Bone marrow (tissue), 2 donors: ENCODE measurements around the gene CDH16.
A peak's percentile ranks its signal among the peaks of the same experiment; 100 is the strongest.
"Not testable (repeated sequence)": the region's sequence is repeated elsewhere in the genome, so short reads cannot be mapped to it uniquely, and the experiment has no call there.

Source experiments
- DNase-seq, 2 donors: peaks; one replicate each; lab custom pipeline; 2025; lab: John Stamatoyannopoulos, UW

Gene CDH16

DNA sequence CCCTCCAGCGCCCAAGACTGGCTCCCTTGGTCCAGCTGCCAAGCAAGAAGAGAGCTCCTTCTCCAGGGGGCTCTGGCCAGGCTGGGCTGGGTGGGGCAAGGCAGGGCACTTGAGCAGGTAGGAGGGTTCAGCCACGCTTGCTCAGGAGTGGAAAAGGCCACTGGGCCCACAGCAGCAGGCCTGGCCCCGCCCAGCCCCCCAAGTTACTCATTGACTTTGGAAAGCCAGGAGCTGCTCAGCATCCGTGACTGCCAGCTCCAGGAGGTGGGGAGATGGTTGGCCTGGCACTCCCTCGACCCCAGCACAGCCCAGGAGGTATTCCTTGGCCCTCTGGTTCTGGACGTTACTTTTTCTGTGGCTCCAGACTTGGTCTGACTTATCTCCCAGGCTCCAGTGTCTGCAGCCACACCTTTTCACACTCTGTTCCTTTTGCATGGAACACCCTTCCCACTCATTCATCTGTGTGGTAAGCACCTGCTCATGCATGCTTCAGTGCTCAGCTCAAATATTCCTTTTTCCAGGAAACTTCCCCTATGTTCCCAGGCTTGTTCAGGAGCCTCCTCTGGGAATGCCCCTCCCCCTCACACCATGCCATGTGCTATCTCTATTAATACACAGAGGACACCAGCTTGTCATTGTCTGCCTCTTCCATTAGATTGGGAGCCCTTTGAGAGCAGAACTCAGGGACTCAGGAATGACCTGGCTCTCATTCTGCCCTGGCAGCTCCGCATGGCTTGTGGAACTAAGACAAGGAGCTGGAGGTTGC, at the start of gene CDH16:
Gene CDH16 (minus strand): TSS at position 83 of the 766 bp plus-strand sequence. CDS start 820 bp downstream, outside the sequence.
- DNase-seq, result no peak

DNA sequence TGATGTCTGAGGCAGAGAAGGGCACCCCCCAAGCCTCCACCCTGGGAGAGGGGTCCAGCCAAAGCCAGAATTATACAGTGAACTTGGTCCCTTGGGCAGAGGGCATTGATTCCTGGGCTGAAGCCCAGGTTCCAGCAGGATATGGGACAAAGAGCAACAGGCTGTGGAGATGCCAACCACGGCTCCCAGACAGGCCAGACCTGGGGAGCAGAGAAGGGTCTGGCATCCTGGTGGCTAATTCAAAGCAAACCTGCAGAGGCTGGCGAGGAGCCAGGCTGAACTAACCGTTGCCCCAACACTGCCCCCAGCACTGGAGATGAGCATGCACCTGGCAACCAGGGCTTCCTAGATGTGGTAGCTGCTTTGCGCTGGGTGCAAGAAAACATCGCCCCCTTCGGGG, 45.4 kb upstream of the CDH16 start:
- no peak for DNase-seq

- DNase-seq, result no peak
Measured at GRCh38 chr16:66961914-66962313, 43.2 kb upstream of the CDH16 start.

- peak; percentile 5 to 46 for DNase-seq
Measured at GRCh38 chr16:66961065-66961744, 42.5 kb upstream of the CDH16 start, which contains the start of gene CES3. Gene CES3 (plus strand): TSS chr16:66961266. CDS start chr16:66961308, 42 bp downstream.

GRCh38 chr16:66960270-66960669, 41.6 kb upstream of the CDH16 start:
- DNase-seq, result no peak

- DNase-seq, result no peak
Measured at GRCh38 chr16:66959704-66960161, 41.0 kb upstream of the CDH16 start.

GRCh38 chr16:66958857-66959703, 40.4 kb upstream of the CDH16 start:
- DNase-seq, result no peak

DNA sequence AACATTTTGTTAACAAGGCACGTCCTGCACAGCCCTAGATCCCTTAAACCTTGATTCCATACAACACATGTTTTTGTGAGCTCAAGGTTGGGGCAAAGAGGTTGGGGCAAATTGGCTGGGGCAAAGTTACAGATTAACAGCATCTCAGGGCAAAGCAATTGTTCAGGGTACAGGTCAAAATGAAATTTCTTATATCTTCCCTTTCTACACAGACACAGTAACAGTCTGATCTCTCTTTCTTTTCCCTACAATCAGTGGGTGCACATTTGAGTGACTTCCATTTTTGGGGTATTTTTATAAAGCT, 37.4 kb upstream of the CDH16 start:
- not testable (repeated sequence) for DNase-seq

DNA sequence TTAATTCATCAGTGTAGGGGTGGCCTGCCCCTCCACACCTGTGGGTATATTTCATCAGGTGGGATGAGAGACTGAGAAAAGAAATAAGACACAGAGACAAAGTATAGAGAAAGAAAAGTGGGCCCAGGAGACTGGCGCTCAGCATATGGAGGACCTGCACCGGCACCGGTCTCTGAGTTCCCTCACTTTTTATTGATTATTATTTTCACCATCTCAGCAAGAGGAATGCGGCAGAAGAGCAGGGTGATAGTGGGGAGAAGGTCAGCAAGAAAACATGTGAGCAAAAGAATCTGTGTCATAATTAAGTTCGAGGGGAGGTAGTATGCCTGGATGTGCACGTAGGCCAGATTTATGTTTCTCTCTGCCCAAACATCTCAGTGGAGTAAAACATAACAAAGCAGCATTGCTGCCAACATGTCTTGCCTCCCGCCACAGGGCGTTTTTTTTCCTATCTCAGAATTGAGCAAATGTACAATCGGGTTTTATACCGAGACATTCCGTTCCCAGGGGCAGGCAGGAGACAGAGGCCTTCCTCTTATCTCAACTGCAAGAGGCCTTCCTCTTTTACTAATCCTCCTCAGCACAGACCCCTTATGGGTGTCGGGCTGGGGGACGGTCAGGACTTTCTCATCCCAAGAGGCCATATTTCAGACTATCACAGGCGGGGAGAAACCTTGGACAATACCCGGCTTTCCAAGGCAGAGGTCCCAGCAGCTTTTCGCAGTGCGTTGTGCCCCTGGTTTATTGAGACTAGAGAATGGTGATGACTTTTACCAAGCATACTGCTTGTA, 36.9 kb upstream of the CDH16 start:
- not testable (repeated sequence) for DNase-seq

GRCh38 chr16:66954097-66954659, 35.5 kb upstream of the CDH16 start:
- DNase-seq, result peak; percentile 15 to 70

DNA sequence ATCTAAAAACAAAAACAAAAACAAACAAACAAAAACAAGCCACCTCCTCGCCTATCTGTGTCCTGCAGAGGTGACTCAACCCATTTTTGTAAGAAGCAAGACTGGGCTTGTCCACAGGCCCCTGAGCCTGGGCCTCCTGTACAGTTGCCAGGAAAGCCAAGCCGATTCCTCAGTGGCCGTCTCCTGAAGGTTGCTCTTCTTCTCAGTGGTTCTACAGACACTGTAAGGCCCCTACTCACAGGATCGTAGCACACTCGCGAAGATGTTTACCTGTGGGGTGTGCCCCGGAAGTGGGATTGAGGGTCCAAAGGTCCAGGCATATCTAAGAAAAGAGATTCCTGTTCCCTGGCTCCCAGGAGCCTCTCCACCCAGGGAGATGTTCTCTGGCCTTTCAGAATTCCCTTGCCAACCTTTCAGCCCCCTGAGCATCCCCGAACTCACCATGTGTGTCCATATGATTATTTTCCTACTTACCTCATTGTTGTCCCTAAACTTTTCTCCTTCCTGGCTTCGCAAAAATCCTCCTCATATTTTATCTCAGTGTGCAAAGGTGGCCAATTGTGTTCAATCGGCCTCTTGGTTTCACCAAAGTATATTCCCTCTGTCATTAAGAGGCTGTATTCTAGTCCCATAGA, 34.9 kb upstream of the CDH16 start:
- no peak for DNase-seq

DNA sequence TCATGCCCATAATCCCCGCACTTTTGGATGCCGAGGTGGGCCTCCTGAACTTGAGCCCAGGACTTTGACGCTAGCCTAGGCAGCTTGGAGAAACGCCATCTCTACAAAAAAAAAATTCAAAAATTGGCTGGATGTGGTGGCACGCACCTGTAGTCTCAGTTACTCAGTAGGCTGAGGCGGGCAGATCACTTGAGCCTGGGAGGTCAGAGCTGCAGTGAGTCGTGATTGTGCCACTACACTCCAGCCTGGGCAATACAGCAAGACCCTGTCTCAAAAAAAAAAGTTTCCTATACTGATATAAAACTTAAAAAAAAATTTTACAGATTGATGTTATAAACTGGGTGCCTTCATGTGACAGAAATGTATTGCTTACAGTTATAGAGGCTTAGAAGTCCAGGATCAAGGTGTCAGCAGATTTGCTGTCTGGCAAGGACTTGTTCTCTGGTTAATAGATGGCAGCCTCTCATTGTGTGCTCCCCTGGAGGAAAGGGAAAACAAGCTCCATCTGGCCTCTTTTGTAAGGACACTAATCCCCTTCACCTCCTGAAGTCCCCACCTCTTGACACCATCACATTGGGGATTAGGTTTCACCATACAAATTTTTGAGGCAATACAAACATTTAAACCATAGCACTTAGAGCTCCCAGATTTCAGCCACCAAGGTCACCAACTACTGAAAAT, 33.9 kb upstream of the CDH16 start:
- no peak for DNase-seq

- DNase-seq, result no peak
Measured at GRCh38 chr16:66950971-66951790, 32.5 kb upstream of the CDH16 start.

DNA sequence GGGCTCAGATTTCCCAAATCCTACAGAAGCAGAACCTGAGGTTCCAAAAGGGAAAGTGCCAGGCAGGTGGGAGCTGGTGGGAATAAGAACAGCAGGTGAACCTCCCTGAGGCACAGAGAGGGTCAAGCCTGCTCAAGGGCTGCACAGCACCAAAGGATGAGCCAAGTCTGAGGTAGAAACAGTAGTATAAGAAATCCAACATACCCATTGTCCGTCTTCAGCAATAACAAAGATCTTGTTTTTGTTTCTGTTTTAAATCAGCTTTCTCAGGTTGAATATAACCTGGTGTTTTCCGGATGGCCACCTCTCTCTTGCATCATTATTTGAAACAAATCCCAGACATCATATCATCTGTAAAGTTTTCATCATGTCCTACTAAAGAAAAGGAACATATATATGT, 31.8 kb upstream of the CDH16 start:
- DNase-seq, result no peak

DNA sequence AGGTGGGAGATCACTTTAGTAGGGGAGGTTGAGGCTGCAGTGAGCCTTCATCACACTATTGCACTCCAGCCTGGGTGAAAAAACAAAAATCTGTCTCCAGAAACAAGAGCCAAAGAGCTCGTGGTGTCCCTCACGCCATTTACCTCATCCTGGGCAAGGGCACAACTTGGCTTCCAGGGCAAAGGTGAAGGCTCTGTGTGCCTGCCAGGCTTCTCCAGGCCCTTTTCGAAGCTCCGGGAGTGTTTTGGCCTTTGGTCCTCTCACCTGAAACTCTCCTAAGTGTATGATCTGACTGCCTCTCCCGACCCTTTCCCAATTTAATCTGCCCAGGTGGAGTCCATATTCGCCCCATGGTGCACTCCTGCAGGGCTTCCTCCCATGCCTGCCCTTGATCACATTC, 30.8 kb upstream of the CDH16 start:
- DNase-seq, result no peak

GRCh38 chr16:66948837-66949225, 30.1 kb upstream of the CDH16 start:
- no peak for DNase-seq

DNA sequence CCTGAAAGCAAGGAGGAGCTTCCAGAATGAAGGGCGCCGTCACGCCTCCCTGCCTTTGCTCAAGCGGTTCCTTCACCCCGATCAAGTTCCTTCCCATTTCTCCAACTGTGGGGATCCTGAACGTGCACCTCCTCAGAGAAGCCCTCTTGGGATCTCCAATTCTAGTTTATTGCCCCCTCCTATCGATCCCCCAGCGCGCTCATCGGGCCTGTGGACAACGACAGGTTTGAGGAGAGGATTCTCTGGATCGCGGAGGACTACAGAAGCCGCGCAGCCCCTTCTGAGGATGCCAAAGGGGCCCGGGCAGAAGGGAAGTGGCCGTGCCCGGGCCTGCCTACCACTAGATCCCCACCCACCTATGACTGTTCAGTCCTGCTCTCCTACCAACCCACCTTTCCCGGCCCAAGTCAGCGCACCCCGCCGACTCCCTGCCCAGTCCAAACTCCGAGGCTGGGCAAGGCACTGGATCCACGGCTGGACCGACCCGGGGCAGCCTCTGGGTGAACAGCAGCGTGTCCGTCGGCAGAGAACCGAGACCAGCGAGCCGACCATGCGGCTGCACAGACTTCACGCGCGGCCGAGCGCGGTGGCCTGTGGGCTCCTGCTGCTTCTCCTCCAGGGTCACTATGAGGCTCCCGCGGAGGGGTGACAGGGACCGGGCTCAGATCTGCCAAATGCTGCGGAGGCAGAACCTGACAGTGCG, 29.6 kb upstream of the CDH16 start:
- no peak for DNase-seq

DNA sequence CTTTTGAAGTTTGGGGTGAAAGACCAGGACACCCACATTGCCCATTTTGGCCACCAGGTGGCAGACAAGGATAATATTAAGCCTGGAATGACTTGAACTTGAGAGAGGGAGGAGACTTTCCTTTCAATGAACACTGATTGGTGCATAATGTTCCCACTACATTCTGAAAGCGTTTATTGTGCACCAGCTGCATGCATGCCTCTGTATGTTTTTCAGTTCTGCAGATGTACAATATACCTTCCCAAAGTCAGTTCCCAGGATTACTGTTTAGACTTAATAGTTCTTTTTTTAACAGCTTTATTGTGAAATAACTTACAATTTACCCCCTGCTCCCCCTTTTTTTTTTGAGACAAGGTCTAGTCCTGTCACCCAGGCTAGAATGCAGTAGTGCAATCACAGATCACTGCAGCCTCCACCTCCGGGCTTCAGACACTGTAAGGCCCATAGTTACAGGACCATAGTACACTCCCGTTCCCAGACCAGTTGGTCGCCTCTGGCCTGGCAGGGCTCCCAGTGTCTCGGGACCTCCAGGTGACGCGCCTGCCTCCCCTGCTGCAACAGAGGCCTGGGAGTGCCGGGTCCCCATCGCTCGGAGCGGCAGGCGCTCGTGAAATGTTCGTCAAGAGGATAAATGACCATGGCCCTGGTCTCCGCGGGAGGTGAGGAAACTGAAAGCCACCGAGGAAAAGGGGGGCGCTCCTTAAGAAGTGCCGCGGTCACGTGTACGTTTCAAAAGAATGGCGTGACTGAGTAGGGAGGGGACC, 28.8 kb upstream of the CDH16 start:
- DNase-seq, result peak; percentile 44 to 80
